Fibroblast of lung (primary cell): ENCODE results near the gene MSANTD1.

Source experiments
- CTCF ChIP-seq, 2 donors: IDR thresholded peaks in 1 of 2; conservative IDR thresholded peaks in 1 of 2; 1 replicate in 1 of 2; 2 replicates in 1 of 2; pipeline ENCODE4 v1.5.1; 2011 to 2012; ENCODE audit warnings: low read length in 2 of 2, control low read depth in 1 of 2, inconsistent platforms in 1 of 2, low read depth in 1 of 2, mild to moderate bottlenecking in 1 of 2
- EZH2 ChIP-seq: IDR thresholded peaks from 2 replicates; pipeline ENCODE4 v1.5.1; 2012; ENCODE audit warnings: low read length, control low read depth, mild to moderate bottlenecking; ENCODE audit errors: missing control alignments

- TF ChIP-seq CTCF (conservative IDR thresholded peaks at IDR 0.05 in 1 of 2, IDR thresholded peaks at IDR 0.05 in 1 of 2; ENCODE audit: low read depth in 1 of 2, low read length in 2 of 2) (no peak), EZH2 (no peak)
Observed at GRCh38 chr4:3255611-3256186, 6.7 kb downstream of the MSANTD1 start.
